GM10266 (cell line): ENCODE results near the gene NLK.

ENCODE experiments used
- DNase-seq: peaks from one replicate; pipeline ENCODE4 v3.0.0; 2012; ENCODE audit errors: extremely low spot score
- CTCF ChIP-seq: IDR thresholded peaks from 2 replicates; pipeline ENCODE4 v1.5.1; 2012; ENCODE audit warnings: mild to moderate bottlenecking, low read depth; ENCODE audit not compliant: control insufficient read depth, insufficient read depth; ENCODE audit errors: missing control alignments

The NLK gene

GRCh38 chr17:28085766-28086165 is 43.3 kb downstream of the NLK start:
- no peak for DNase-seq
- TF ChIP-seq CTCF, result no peak

- no peak for DNase-seq
- TF ChIP-seq CTCF, result no peak
Measured at GRCh38 chr17:28086519-28086918, 44.0 kb downstream of the NLK start.

- TF ChIP-seq CTCF, result no peak
- no peak for DNase-seq
Measured at GRCh38 chr17:28087743-28088142, 45.3 kb downstream of the NLK start.

- no peak for DNase-seq
- no peak for TF ChIP-seq CTCF
Measured at GRCh38 chr17:28090551-28090950, 48.1 kb downstream of the NLK start.

GRCh38 chr17:28092088-28092487 is 49.6 kb downstream of the NLK start:
- DNase-seq, result no peak
- no peak for TF ChIP-seq CTCF

GRCh38 chr17:28093999-28094716 is 51.7 kb downstream of the NLK start:
- DNase-seq, result no peak
- TF ChIP-seq CTCF, result no peak

GRCh38 chr17:28096756-28097155 is 54.3 kb downstream of the NLK start:
- no peak for DNase-seq
- TF ChIP-seq CTCF, result no peak
